H1 (cell line): ENCODE data around the gene FUT2. TPM values are rescaled to one million over a fixed set of nuclear protein-coding genes. Genes with fewer than 3 reads are reported as not detected.

Experiments
- CTCF ChIA-PET: fragments of 300-600 bp; sonication (Branson Sonifier 250); formaldehyde crosslinking; loops from one replicate; lab custom pipeline; 2021; ENCODE audit not compliant: partially characterized antibody; lab: Charles Lee
- POLR2A ChIA-PET: fragments of 300-600 bp; sonication (Branson Sonifier 250); formaldehyde crosslinking; loops from one replicate; lab custom pipeline; 2021; ENCODE audit warnings: inconsistent platforms; ENCODE audit not compliant: partially characterized antibody; lab: Charles Lee
- DNase-seq, 2 experiments: peaks; one replicate each; pipeline versions ENCODE4 v3.0.0 to v3.0.0-alpha.2; 2010 to 2022; ENCODE audit warnings: low spot score in 2 of 2, low read depth in 1 of 2, mixed read lengths in 1 of 2
- FAIRE-seq: peaks from 2 replicates; lab custom pipeline; 2011; peaks lifted over from hg19 to GRCh38; lab: Jason Lieb, UNC
- H2AFZ ChIP-seq: 2 replicates; pipeline ENCODE4 v1.8.1; 2012; ENCODE audit warnings: low read length, inconsistent platforms
- H2AK5ac ChIP-seq: 2 replicates; pipeline ENCODE4 v1.6.1; 2013; ENCODE audit warnings: low read depth, low read length
- H2BK120ac ChIP-seq: replicated peaks from 2 replicates; pipeline ENCODE3; 2013; ENCODE audit warnings: low read depth, low read length, inconsistent platforms
- H2BK12ac ChIP-seq: 2 replicates; pipeline ENCODE4 v1.6.1; 2013; ENCODE audit warnings: low read depth, low read length
- H2BK15ac ChIP-seq: 2 replicates; pipeline ENCODE4 v1.6.1; 2013; ENCODE audit warnings: low read length
- H2BK20ac ChIP-seq: 2 replicates; pipeline ENCODE4 v1.6.1; 2013; ENCODE audit warnings: low read length
- H2BK5ac ChIP-seq: 2 replicates; pipeline ENCODE4 v1.6.1; 2013; ENCODE audit warnings: low read depth, low read length
- H3K14ac ChIP-seq: 2 replicates; pipeline ENCODE4 v1.6.1; 2013; ENCODE audit warnings: inconsistent platforms; ENCODE audit not compliant: insufficient read length
- H3K18ac ChIP-seq: 2 replicates; pipeline ENCODE4 v1.6.1; 2013; ENCODE audit warnings: low read length; ENCODE audit errors: extremely low read depth
- H3K23ac ChIP-seq: 2 replicates; pipeline ENCODE4 v1.6.1; 2013; ENCODE audit warnings: inconsistent platforms; ENCODE audit not compliant: insufficient read length
- H3K23me2 ChIP-seq: 2 replicates; pipeline ENCODE4 v1.6.1; 2013; ENCODE audit warnings: low read depth, low read length
- H3K27ac ChIP-seq: 2 replicates; pipeline ENCODE4 v1.6.1; 2011; ENCODE audit warnings: low read depth, low read length, inconsistent platforms
- H3K27me3 ChIP-seq, 4 experiments: replicated peaks in 1 of 4; 1 replicate in 1 of 4; 2 replicates in 3 of 4; pipeline versions ENCODE4 v1.6.1 to v1.8.1; 2011 to 2013; ENCODE audit warnings: low read length in 3 of 4, mild to moderate bottlenecking in 3 of 4, inconsistent platforms in 2 of 4, mixed read lengths in 2 of 4, moderate library complexity in 1 of 4; ENCODE audit not compliant: control insufficient read depth in 3 of 4, insufficient read depth in 3 of 4; ENCODE audit errors: extremely low read depth in 1 of 4
- H3K36me3 ChIP-seq, 4 experiments: 2 replicates each; pipeline versions ENCODE4 v1.6.1 to v1.8.1; 2011 to 2013; ENCODE audit warnings: mild to moderate bottlenecking in 4 of 4, low read length in 3 of 4, moderate library complexity in 2 of 4, control low read depth in 1 of 4, inconsistent platforms in 1 of 4; ENCODE audit not compliant: insufficient read depth in 4 of 4, control insufficient read depth in 2 of 4
- H3K4ac ChIP-seq: replicated peaks from 2 replicates; pipeline ENCODE3; 2013; ENCODE audit warnings: low read length, low read depth, mixed read lengths, inconsistent platforms; ENCODE audit not compliant: insufficient read length
- H3K4me1 ChIP-seq, 4 experiments: replicated peaks in 1 of 4; 1 replicate in 1 of 4; 2 replicates in 3 of 4; pipeline versions ENCODE4 v1.6.1 to v1.8.1; 2011 to 2013; ENCODE audit warnings: low read length in 3 of 4, inconsistent platforms in 2 of 4, mixed read lengths in 1 of 4; ENCODE audit not compliant: insufficient read depth in 4 of 4, control insufficient read depth in 3 of 4
- H3K4me2 ChIP-seq, 2 experiments: 2 replicates each; pipeline versions ENCODE4 v1.6.1 to v1.8.1; 2011 to 2013; ENCODE audit warnings: low read depth in 2 of 2, low read length in 2 of 2, control low read depth in 1 of 2, inconsistent platforms in 1 of 2, mild to moderate bottlenecking in 1 of 2; ENCODE audit not compliant: insufficient read depth in 1 of 2
- H3K4me3 ChIP-seq, 4 experiments: fragments of 200-600, 300-600 bp in 1 of 4; sonication (generic), shearing (Covaris generic), sonication (Bioruptor Twin) in 1 of 4; 2 replicates each; pipeline versions ENCODE4 v1.5.1 to v1.8.1; 2011 to 2016; ENCODE audit warnings: low read length in 4 of 4, low read depth in 3 of 4, control low read depth in 2 of 4, inconsistent platforms in 2 of 4, mild to moderate bottlenecking in 2 of 4, mixed read lengths in 1 of 4, moderate library complexity in 1 of 4; ENCODE audit not compliant: insufficient read depth in 2 of 4; ENCODE audit errors: extremely low read depth in 1 of 4
- H3K56ac ChIP-seq: replicated peaks from 2 replicates; pipeline ENCODE3; 2013; ENCODE audit warnings: low read depth, mild to moderate bottlenecking, mixed read lengths, low read length, inconsistent platforms; ENCODE audit not compliant: insufficient read length
- H3K79me1 ChIP-seq: 2 replicates; pipeline ENCODE4 v1.6.1; 2013; ENCODE audit warnings: low read depth, low read length, control low read depth
- H3K79me2 ChIP-seq, 2 experiments: 2 replicates each; pipeline versions ENCODE4 v1.6.1 to v1.8.1; 2012 to 2013; ENCODE audit warnings: low read length in 2 of 2, mild to moderate bottlenecking in 2 of 2, inconsistent platforms in 1 of 2; ENCODE audit not compliant: insufficient read depth in 2 of 2, control insufficient read depth in 1 of 2
- H3K9ac ChIP-seq, 4 experiments: replicated peaks in 1 of 4; 1 replicate in 1 of 4; 2 replicates in 3 of 4; pipeline versions ENCODE4 v1.6.1 to v1.8.1; 2011 to 2013; ENCODE audit warnings: low read depth in 3 of 4, low read length in 3 of 4, control low read depth in 2 of 4, mild to moderate bottlenecking in 2 of 4, moderate library complexity in 2 of 4, inconsistent platforms in 1 of 4; ENCODE audit errors: extremely low read depth in 1 of 4
- H3K9me3 ChIP-seq, 2 experiments: 2 replicates each; pipeline versions ENCODE4 v1.6.1 to v1.8.1; 2012 to 2013; ENCODE audit warnings: mild to moderate bottlenecking in 2 of 2, moderate library complexity in 2 of 2, control low read depth in 1 of 2, inconsistent platforms in 1 of 2, low read depth in 1 of 2, low read length in 1 of 2, mixed read lengths in 1 of 2; ENCODE audit not compliant: insufficient read depth in 2 of 2
- H4K20me1 ChIP-seq, 2 experiments: replicated peaks in 1 of 2; 2 replicates each; pipeline versions ENCODE3 to v1.8.1; 2011 to 2013; ENCODE audit warnings: inconsistent platforms in 2 of 2, low read length in 2 of 2, mild to moderate bottlenecking in 1 of 2; ENCODE audit not compliant: insufficient read depth in 2 of 2, control insufficient read depth in 1 of 2
- H4K5ac ChIP-seq: 2 replicates; pipeline ENCODE4 v1.6.1; 2013; ENCODE audit warnings: low read length, low read depth, mixed read lengths, inconsistent platforms; ENCODE audit not compliant: insufficient read length
- H4K8ac ChIP-seq: 2 replicates; pipeline ENCODE4 v1.8.0; 2013; ENCODE audit warnings: mild to moderate bottlenecking, moderate library complexity, low read length, inconsistent platforms; ENCODE audit not compliant: insufficient read depth; ENCODE audit errors: extremely low read depth
- H4K91ac ChIP-seq: replicated peaks from 2 replicates; pipeline ENCODE3; 2013; ENCODE audit warnings: low read length, mixed read lengths, inconsistent platforms; ENCODE audit not compliant: insufficient read length
- CEBPB ChIP-seq: IDR thresholded peaks from 2 replicates; pipeline ENCODE4 v1.6.1; 2012; ENCODE audit warnings: low read depth, low read length
- GTF2F1 ChIP-seq: IDR thresholded peaks from 2 replicates; pipeline ENCODE4 v1.6.1; 2012; ENCODE audit warnings: low read depth, low read length, improper control_type of control experiment, borderline replicate concordance
- HDAC6 ChIP-seq: IDR thresholded peaks from one replicate; pipeline ENCODE4 v1.7.1; 2012; ENCODE audit warnings: low read depth, mild to moderate bottlenecking, inconsistent platforms, low read length, moderate library complexity
- NRF1 ChIP-seq: IDR thresholded peaks from 2 replicates; pipeline ENCODE4 v1.6.1; 2011; ENCODE audit warnings: mild to moderate bottlenecking, low read depth, low read length, improper control_type of control experiment
- PHF8 ChIP-seq: fragments of 200-600 bp; sonication (generic); conservative IDR thresholded peaks from 2 replicates; pipeline ENCODE4 v1.7.1; 2012; ENCODE audit warnings: low read depth, mild to moderate bottlenecking, inconsistent platforms, low read length, moderate library complexity
- POLR2A ChIP-seq, 2 experiments: IDR thresholded peaks; 1 replicate in 1 of 2; 2 replicates in 1 of 2; pipeline ENCODE4 v1.6.1; 2011; ENCODE audit warnings: low read depth in 2 of 2, low read length in 2 of 2, mild to moderate bottlenecking in 2 of 2; ENCODE audit errors: control extremely low read depth in 1 of 2
- POLR2AphosphoS5 ChIP-seq: IDR thresholded peaks from 2 replicates; pipeline ENCODE4 v1.6.1; 2011; ENCODE audit warnings: low read depth, low read length
- SUZ12 ChIP-seq: fragments of 200-600 bp; sonication (generic); IDR thresholded peaks from 2 replicates; pipeline ENCODE4 v1.6.1; 2012; ENCODE audit warnings: mild to moderate bottlenecking, inconsistent platforms, low read length, moderate library complexity, mixed read lengths
- TBP ChIP-seq: IDR thresholded peaks from 2 replicates; pipeline ENCODE4 v1.6.1; 2011; ENCODE audit warnings: low read depth, low read length, improper control_type of control experiment
- WGBS, 2 experiments: shearing (Covaris generic) in 1 of 2; methylation state at CpG; one replicate each; pipeline versions ENCODE4 v1.1.6 to v1.1.7; 2013 to 2015; ENCODE audit warnings: low lambda C conversion rate in 2 of 2, mixed read lengths in 2 of 2, inconsistent platforms in 1 of 2, low coverage in 1 of 2, missing lambda C conversion rate in 1 of 2; ENCODE audit not compliant: insufficient replicate concordance in 2 of 2, insufficient coverage in 1 of 2, insufficient read length in 1 of 2; ENCODE audit errors: extremely low coverage in 1 of 2, missing lambda C conversion rate in 1 of 2; 5-methylcytosine and 5-hydroxymethylcytosine counted together
- long read RNA-seq, 2 experiments: library from RNA in 1 of 2; library from capped mRNA in 1 of 2; stranded (forward); transcript quantifications; one replicate each; pipeline ENCODE4 v2.0.0, GENCODE V29; 2021; ENCODE audit warnings: inconsistent platforms in 1 of 2
- polyA minus RNA-seq, 3 experiments: library from RNA; depleted of rRNA, polyadenylated mRNA; stranded (reverse); fragments of >200 nt; gene quantifications; 1 replicate in 2 of 3; 2 replicates in 1 of 3; pipeline ENCODE4 v1.2.3, GENCODE V29; 2011
- polyA plus RNA-seq, 7 experiments: library from polyadenylated mRNA; depleted of rRNA in 3 of 7; stranded (reverse) in 5 of 7; unstranded in 2 of 7; fragments of >200 nt in 5 of 7; fragments of 200-250 nt in 2 of 7; gene quantifications; 1 replicate in 5 of 7; 2 replicates in 1 of 7; 4 replicates in 1 of 7; pipeline versions ENCODE4 v1.2.1 to v1.2.3, GENCODE V29; 2011 to 2013; ENCODE audit warnings: missing spikeins in 2 of 7, mixed read lengths in 2 of 7
- total RNA-seq: library from RNA; stranded (reverse); fragmentation: NEBNext Ultra II Directional; extraction: Animal tissue kit (Norgen Biotek cat#: 25700); gene quantifications from 2 replicates; pipeline ENCODE4 v1.2.1, GENCODE V29; 2021

The FUT2 gene
- total RNA-seq (5.0 and 7.0 TPM in 2 replicates), polyA plus RNA-seq (2011; rRNA removed) (5.6 and 8.2 TPM in 2 replicates), polyA minus RNA-seq (2011; rRNA and poly(A)+ RNA removed) (9.7 and 10.8 TPM in 2 replicates)
- 4.1 TPM for polyA plus RNA-seq (2011; cell fraction: cytosol; rRNA removed)
- 6.7 TPM for polyA plus RNA-seq (2011; cell fraction: nucleus; rRNA removed)
- polyA plus RNA-seq (2012, experiment 1 of 2) = 4.2 to 7.5 TPM (median 7.2 TPM) in 4 replicates
- 14.2 TPM for polyA plus RNA-seq (2012, experiment 2 of 2)
- polyA plus RNA-seq (2013, experiment 1 of 2) = 4.8 TPM
- 5.3 TPM for polyA plus RNA-seq (2013, experiment 2 of 2)
- polyA minus RNA-seq (2011; cell fraction: cytosol; rRNA and poly(A)+ RNA removed) = 3.7 TPM
- 10.6 TPM for polyA minus RNA-seq (2011; cell fraction: nucleus; rRNA and poly(A)+ RNA removed)
- long read RNA-seq, experiment 1, partial matches to known transcripts = 1 of 3 reads
- long read RNA-seq, experiment 1, other reads (novel, unspliced or antisense) = 2 of 3 reads
- long read RNA-seq, experiment 2, partial matches to known transcripts = 0 of 1 reads
- long read RNA-seq, experiment 2, other reads (novel, unspliced or antisense) = 0 of 1 reads

DNA sequence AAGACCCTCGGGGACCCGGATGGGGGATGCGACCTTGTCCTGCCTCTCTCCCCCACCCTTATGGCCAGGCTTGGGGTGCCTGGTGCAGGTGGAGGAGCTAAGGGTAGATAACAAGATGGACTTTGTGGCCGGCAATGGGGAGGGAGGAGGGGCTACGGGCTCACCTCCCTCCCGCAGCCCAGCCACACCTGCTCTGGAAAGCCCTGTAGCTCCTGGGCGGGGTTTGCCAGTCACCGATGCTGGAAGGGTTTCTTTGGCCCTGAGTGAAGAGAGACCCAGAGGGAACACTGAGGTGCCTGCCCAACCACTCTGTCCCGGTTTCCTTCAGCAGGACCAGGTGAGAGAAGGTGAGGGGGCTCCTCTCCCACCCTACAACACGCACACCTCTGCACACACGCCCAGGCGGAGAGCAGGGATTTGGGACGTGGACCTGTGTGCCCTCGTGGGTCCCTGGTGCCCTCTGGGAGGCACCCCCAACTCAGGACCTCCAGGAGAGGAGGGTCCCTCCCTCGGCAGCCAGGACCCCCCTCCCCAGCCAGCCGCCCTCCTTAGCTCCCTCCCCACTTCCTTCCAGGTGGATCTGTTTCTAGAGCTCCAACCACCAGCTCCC lies at the start of gene FUT2:
FUT2 (plus strand) TSS at position 229 of the 610 bp plus-strand sequence. CDS start 6,986 bp downstream, outside the sequence.
- H3K79me2 ChIP-seq = no peaks in the 10 kb centered on the region
- 12% methylated on average over 14 of the region's 16 CpGs; no CpG with 5 or more reads in 1 of the 2 experiments for WGBS, 2 experiments
- peak within 1 kb of the TSS; percentile 69 for H3K27ac ChIP-seq
- H3K4me2 ChIP-seq = peak within 1 kb of the TSS; percentile 97 to 98
- H2BK5ac ChIP-seq = peak within 1 kb of the TSS; percentile 97; the same call in 1 of the 2 replicates
- peak within 1 kb of the TSS; percentile 60 for H3K56ac ChIP-seq
- H2BK15ac ChIP-seq = peak within 1 kb of the TSS; percentile 95; the same call in 1 of the 2 replicates
- H2AK5ac ChIP-seq = no peak within 1 kb of the TSS
- H3K9ac ChIP-seq = peak within 1 kb of the TSS in 3 of 4 experiments; percentile 42 to 47 (median 46); a peak in 5 of 7 replicates
- peak within 1 kb of the TSS; percentile 99 for H3K18ac ChIP-seq
- H3K23ac ChIP-seq = no peak within 1 kb of the TSS
- peak in 1 of 2 experiments; percentile 72 for DNase-seq
- H3K14ac ChIP-seq = peak within 1 kb of the TSS; percentile 89
- FAIRE-seq = no peak
- H3K23me2 ChIP-seq = peaks cover 8% of the 10 kb centered on the region; the same call in 1 of the 2 replicates
- no peaks in the 10 kb centered on the region for H3K27me3 ChIP-seq
- H2AFZ ChIP-seq = peak within 1 kb of the TSS; percentile 61
- peak within 1 kb of the TSS; percentile 84 for H4K5ac ChIP-seq
- peaks cover 0 to 5% (median 1%) of the 10 kb centered on the region in 4 experiments; a peak in 4 of 7 replicates for H3K4me1 ChIP-seq
- H4K8ac ChIP-seq = peak within 1 kb of the TSS; percentile 86
- ChIA-PET CTCF (interaction anchor here (0.5 to 9.4 kb wide), 14 partner anchors 13 to 147 kb away, joined by 3 to 59 read pairs (median 4); partner anchors contain the start of genes CA11, HSD17B14 and NTN5), POLR2A (interaction anchor here (0.6 to 3.5 kb wide), 35 partner anchors 9 to 176 kb away, joined by 3 to 59 read pairs (median 5); partner anchors contain the start of genes CA11, IZUMO1, MAMSTR and PPP1R15A)
- H3K4me3 ChIP-seq = peak within 1 kb of the TSS; percentile 55 to 94 (median 91)
- peak within 1 kb of the TSS; percentile 82; the same call in 1 of the 2 replicates for H2BK12ac ChIP-seq
- peaks cover 2% of the 10 kb centered on the region; the same call in 1 of the 2 replicates for H3K79me1 ChIP-seq
- H4K91ac ChIP-seq = peak within 1 kb of the TSS; percentile 97
- H3K4ac ChIP-seq = peak within 1 kb of the TSS; percentile 46
- H4K20me1 ChIP-seq = no peaks in the 10 kb centered on the region
- H3K9me3 ChIP-seq = no peaks in the 10 kb centered on the region
- no peaks in the 10 kb centered on the region for H3K36me3 ChIP-seq
- 0 out of 2 replicates have a peak within 1 kb of the TSS, but pooled peaks have one; percentile 72 for H2BK20ac ChIP-seq
- H2BK120ac ChIP-seq = peak within 1 kb of the TSS; percentile 61
- TF ChIP-seq CEBPB = no peak
- TF ChIP-seq POLR2A (IDR thresholded peaks at IDR 0.05; ENCODE audit: control extremely low read depth in 1 of 2, low read depth in 2 of 2, low read length in 2 of 2) = 0 out of 3 replicates have a peak, but pooled peaks of 1 of the 2 experiments have one; percentile 32
- TF ChIP-seq POLR2AphosphoS5 = peak; percentile 31; the same call in 1 of the 2 replicates
- TF ChIP-seq HDAC6 = no peak
- TF ChIP-seq NRF1 = no peak
- no peak for TF ChIP-seq GTF2F1
- 0 out of 2 replicates have a peak, but pooled peaks have one; percentile 9 for TF ChIP-seq PHF8
- peak; percentile 68; the same call in 1 of the 2 replicates for TF ChIP-seq SUZ12
- peak; percentile 54; the same call in 1 of the 2 replicates for TF ChIP-seq TBP
